Neural progenitor cell (in vitro differentiated cells): ENCODE data around the gene KRT2.

Experiments
- EZH2 ChIP-seq: fragments of 200-600 bp; sonication (generic); IDR thresholded peaks from 2 replicates; pipeline ENCODE4 v1.6.1; 2017; ENCODE audit warnings: antibody characterized with exemption, mild to moderate bottlenecking, moderate library complexity
- TF ChIP-seq, protein P1 (sequence below): fragments of 200-600 bp; sonication (generic); IDR thresholded peaks from 2 replicates; pipeline ENCODE4 v1.5.1; 2017; ENCODE audit warnings: antibody characterized with exemption, mild to moderate bottlenecking

DNA sequence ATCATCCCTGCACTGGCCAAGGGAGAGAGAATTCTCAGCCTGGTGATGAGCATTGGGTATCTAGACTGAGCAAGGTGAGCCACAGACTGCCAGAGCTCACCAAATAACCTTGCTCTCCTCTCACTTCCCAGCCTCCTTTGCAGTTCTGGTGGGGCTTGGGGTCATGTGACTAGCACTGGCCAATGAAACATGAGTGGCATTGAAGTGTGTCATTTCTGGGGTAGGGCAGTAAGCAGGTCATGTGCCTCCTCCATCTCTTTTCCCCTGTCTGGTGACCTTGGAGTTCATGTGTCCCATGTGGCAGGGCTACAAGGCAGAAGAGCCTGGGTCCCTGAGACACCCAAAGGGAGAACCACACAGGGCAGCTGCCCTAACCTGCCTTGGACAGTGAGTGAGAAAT is 47.2 kb downstream of the KRT2 start:
- TF ChIP-seq, protein P1, sequence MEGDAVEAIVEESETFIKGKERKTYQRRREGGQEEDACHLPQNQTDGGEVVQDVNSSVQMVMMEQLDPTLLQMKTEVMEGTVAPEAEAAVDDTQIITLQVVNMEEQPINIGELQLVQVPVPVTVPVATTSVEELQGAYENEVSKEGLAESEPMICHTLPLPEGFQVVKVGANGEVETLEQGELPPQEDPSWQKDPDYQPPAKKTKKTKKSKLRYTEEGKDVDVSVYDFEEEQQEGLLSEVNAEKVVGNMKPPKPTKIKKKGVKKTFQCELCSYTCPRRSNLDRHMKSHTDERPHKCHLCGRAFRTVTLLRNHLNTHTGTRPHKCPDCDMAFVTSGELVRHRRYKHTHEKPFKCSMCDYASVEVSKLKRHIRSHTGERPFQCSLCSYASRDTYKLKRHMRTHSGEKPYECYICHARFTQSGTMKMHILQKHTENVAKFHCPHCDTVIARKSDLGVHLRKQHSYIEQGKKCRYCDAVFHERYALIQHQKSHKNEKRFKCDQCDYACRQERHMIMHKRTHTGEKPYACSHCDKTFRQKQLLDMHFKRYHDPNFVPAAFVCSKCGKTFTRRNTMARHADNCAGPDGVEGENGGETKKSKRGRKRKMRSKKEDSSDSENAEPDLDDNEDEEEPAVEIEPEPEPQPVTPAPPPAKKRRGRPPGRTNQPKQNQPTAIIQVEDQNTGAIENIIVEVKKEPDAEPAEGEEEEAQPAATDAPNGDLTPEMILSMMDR: no peak
- no peak for TF ChIP-seq EZH2
